Spleen (tissue), 7 donors: ENCODE measurements around the gene WDR7.

ENCODE experiments used
- CTCF ChIP-seq, 11 experiments: fragments of 200-600 bp in 7 of 11; fragments of 450-650 bp in 4 of 11; sonication (generic) in 4 of 11; IDR thresholded peaks in 8 of 11; conservative IDR thresholded peaks in 3 of 11; 1 replicate in 7 of 11; 2 replicates in 4 of 11; pipeline versions ENCODE4 v1.4.0 to v1.8.0; 2016 to 2021; ENCODE audit warnings: antibody characterized with exemption in 11 of 11, inconsistent platforms in 4 of 11, mild to moderate bottlenecking in 1 of 11
- POLR2A ChIP-seq, 3 donors: fragments of 450-650 bp; IDR thresholded peaks; one replicate each; pipeline ENCODE4 v1.5.1; 2017; ENCODE audit warnings: antibody characterized with exemption in 3 of 3, mild to moderate bottlenecking in 1 of 3
- donor health status: DM: no; HTN: no; CAD: no; lungs with moderate emphysema.
- donor health status: DM: no; HTN: no; CAD: no.
- donor health status: DM: no; HTN: no; CAD: no.

- TF ChIP-seq CTCF (IDR thresholded peaks at IDR 0.05 in 8 of 11, conservative IDR thresholded peaks at IDR 0.05 in 3 of 11) (no peak), POLR2A (IDR thresholded peaks at IDR 0.05) (no peak)
Observed at GRCh38 chr18:56770873-56771272, 119.7 kb downstream of the WDR7 start.
